Heart right ventricle (tissue), 16 donors: ENCODE measurements around the gene R3HDM2. TPM values are rescaled to one million over a fixed set of nuclear protein-coding genes. Genes with fewer than 3 reads are reported as not detected.

ENCODE experiments used
- ATAC-seq, 8 donors: fragments of 200-7000 bp; cut with Tn5 transposase; one replicate each; pipeline ENCODE4 v1.9.1; 2020; ENCODE audit warnings: mild to moderate bottlenecking in 8 of 8, moderate library complexity in 8 of 8, moderate number of reproducible peaks in 1 of 8
- DNase-seq, 2 donors: peaks; one replicate each; pipeline ENCODE4 v3.0.0-alpha.2; 2020
- H3K27ac ChIP-seq, 10 donors: fragments of 200-600 bp; sonication (generic) in 2 of 10; one replicate each; pipeline versions ENCODE4 v1.5.0 to v1.8.0; 2020 to 2022; ENCODE audit warnings: mild to moderate bottlenecking in 3 of 10
- H3K27me3 ChIP-seq, 7 donors: fragments of 200-600 bp; one replicate each; pipeline ENCODE4 v1.8.0; 2021 to 2022; ENCODE audit warnings: mild to moderate bottlenecking in 2 of 7
- H3K36me3 ChIP-seq, 9 donors: fragments of 200-600 bp; sonication (generic) in 1 of 9; one replicate each; pipeline versions ENCODE4 v1.5.0 to v1.8.0; 2020 to 2022; ENCODE audit warnings: mild to moderate bottlenecking in 2 of 9
- H3K4me1 ChIP-seq, 9 donors: fragments of 200-600 bp; sonication (generic) in 1 of 9; one replicate each; pipeline versions ENCODE4 v1.5.0 to v1.8.0; 2020 to 2022; ENCODE audit warnings: mild to moderate bottlenecking in 4 of 9
- H3K4me3 ChIP-seq, 10 donors: fragments of 200-600 bp; sonication (generic) in 2 of 10; one replicate each; pipeline versions ENCODE4 v1.5.0 to v1.8.0; 2020 to 2022; ENCODE audit warnings: mild to moderate bottlenecking in 7 of 10, moderate library complexity in 2 of 10
- H3K9me3 ChIP-seq, 11 donors: fragments of 200-600 bp in 10 of 11; sonication (generic) in 2 of 11; one replicate each; pipeline versions ENCODE4 v1.5.0 to v1.8.0; 2013 to 2022; ENCODE audit warnings: mild to moderate bottlenecking in 2 of 11, control low read depth in 1 of 11, moderate library complexity in 1 of 11
- WGBS, 2 donors: extraction: QIAGEN DNeasy Blood & Tissue Kit; methylation state at CpG; one replicate each; pipeline ENCODE4 v1.1.7; 2013; ENCODE audit warnings: inconsistent platforms in 1 of 2; 5-methylcytosine and 5-hydroxymethylcytosine counted together
- intact Hi-C, 10 donors: fragments of 100-400 bp; cut with DNase I; formaldehyde crosslinking; loops; one replicate each; pipeline versions ENCODE4 v1.11.1 to v1.14.2; 2022
- polyA plus RNA-seq, 2 donors: library from polyadenylated mRNA; stranded (reverse); fragments of 200-250 nt; gene quantifications; one replicate each; pipeline ENCODE4 v1.2.3, GENCODE V29; 2013
- total RNA-seq, 10 donors: library from RNA; stranded (reverse); fragmentation: NEBNext Ultra II Directional in 3 of 10; extraction: Animal tissue kit (Norgen Biotek cat#: 25700) in 3 of 10; gene quantifications; one replicate each; pipeline versions ENCODE4 v1.2.1 to v1.2.4, GENCODE V29; 2021 to 2023
- TF ChIP-seq, protein P1 (sequence below), 9 donors: fragments of 200-600 bp; sonication (generic) in 2 of 9; IDR thresholded peaks; one replicate each; pipeline versions ENCODE4 v1.5.0 to v1.8.0; 2021 to 2022; ENCODE audit warnings: antibody characterized with exemption in 9 of 9, mild to moderate bottlenecking in 5 of 9, moderate library complexity in 1 of 9
- donor health status: Arrhythmogenic right ventricular cardiomyopathy.
- donor health status: ischemic (EF 13 %, LVEDD 7.1; RV severe dilation, severe dysfunction).
- donor health status: healthy with polysubstance abuse.
- donor health status: DM: no; HTN: yes; CAD: no.
- donor health status: DM: no; HTN: no; CAD: no.
- donor health status: ischemic (EF 25% LVEDD 6.9; RV normal size, moderate dysfunction).
- donor health status: ischemic (EF 25% LVEDD 5.7; RV mildly dilated, moderate dysfunction).
- donor health status: healthy.
- donor health status: DM: yes; HTN: yes; CAD: no.
- donor health status: Ischemic cardiomyopathy.
- donor health status: ischemic (EF 35%, LVEDD 5.7; RV mildly dilated, moderate dysfunction).
- donor health status: nonischemic (EF 11% LVEDD 7.7; RV severe dilation, severe dysfunction).
- donor health status: DM: yes; HTN: yes; CAD: no.
- donor health status: PGD.
- donor health status: ischemic (EF 29% LVEDD 5.4; RV normal size, mild dysfunction).
- donor health status: nonischemic (EF 23%, LVEDD 6.1; RV moderate dilation, normal function).

Gene R3HDM2
- total and polyA plus RNA-seq, 12 donors = 15.5 to 107 (median 73.9) TPM

- H3K36me3 ChIP-seq = peaks cover 0 to 100% (median 55%) of the 10 kb centered on the region in 9 donors
- ATAC-seq = no peak
- DNase-seq = no peak
- H3K27ac ChIP-seq = no peak overlapping the region
- H3K9me3 ChIP-seq = no peaks in the 10 kb centered on the region
- H3K27me3 ChIP-seq = no peaks in the 10 kb centered on the region
- no peak overlapping the region for H3K4me3 ChIP-seq
- TF ChIP-seq, protein P1, sequence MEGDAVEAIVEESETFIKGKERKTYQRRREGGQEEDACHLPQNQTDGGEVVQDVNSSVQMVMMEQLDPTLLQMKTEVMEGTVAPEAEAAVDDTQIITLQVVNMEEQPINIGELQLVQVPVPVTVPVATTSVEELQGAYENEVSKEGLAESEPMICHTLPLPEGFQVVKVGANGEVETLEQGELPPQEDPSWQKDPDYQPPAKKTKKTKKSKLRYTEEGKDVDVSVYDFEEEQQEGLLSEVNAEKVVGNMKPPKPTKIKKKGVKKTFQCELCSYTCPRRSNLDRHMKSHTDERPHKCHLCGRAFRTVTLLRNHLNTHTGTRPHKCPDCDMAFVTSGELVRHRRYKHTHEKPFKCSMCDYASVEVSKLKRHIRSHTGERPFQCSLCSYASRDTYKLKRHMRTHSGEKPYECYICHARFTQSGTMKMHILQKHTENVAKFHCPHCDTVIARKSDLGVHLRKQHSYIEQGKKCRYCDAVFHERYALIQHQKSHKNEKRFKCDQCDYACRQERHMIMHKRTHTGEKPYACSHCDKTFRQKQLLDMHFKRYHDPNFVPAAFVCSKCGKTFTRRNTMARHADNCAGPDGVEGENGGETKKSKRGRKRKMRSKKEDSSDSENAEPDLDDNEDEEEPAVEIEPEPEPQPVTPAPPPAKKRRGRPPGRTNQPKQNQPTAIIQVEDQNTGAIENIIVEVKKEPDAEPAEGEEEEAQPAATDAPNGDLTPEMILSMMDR (IDR thresholded peaks at IDR 0.05) = no peak
- intact Hi-C loops = no loop called here
- 84 to 88% methylated on average over 11 of the region's 11 CpGs for WGBS, 2 donors
- peaks cover 7 to 14% (median 10%) of the 10 kb centered on the region in 9 donors for H3K4me1 ChIP-seq
Observed at GRCh38 chr12:57203791-57204190, 227.1 kb downstream of the R3HDM2 start.

Other genes with a start within 250 kb of the R3HDM2 start
- 1 to 10 TPM in 7 of 10 donors, under 1 TPM in 3; 0.18 to 6.2 (median 2.3) TPM for gene NXPH4, start 214.2 kb downstream of the R3HDM2 start, total RNA-seq
- gene NXPH4, start 214.2 kb downstream of the R3HDM2 start, polyA plus RNA-seq = 1 to 10 TPM in 1 of 2 donors, under 1 TPM in 1; 0.66 to 1.8 TPM
- gene SHMT2, start 201.3 kb downstream of the R3HDM2 start, total RNA-seq = 10 to 100 TPM; 24.4 to 47.6 (median 27.1) TPM
- gene SHMT2, start 201.3 kb downstream of the R3HDM2 start, polyA plus RNA-seq = 10 to 100 TPM; 14.3 to 49.8 TPM
- 1 to 10 TPM in 4 of 10 donors, under 1 TPM in 6; 0.30 to 2.9 (median 0.98) TPM for gene STAC3, start 179.9 kb downstream of the R3HDM2 start, total RNA-seq
- gene STAC3, start 179.9 kb downstream of the R3HDM2 start, polyA plus RNA-seq = 1 to 10 TPM in 1 of 2 donors, under 1 TPM in 1; 0.81 to 1.7 TPM
- gene INHBC, start 3.7 kb upstream of the R3HDM2 start, total RNA-seq = under 1 TPM in 1 of 10 donors, not detected in 9; 0.13 TPM
- gene INHBC, start 3.7 kb upstream of the R3HDM2 start, polyA plus RNA-seq = under 1 TPM in 1 of 2 donors, not detected in 1; 0.03 TPM
- gene INHBE, start 24.3 kb upstream of the R3HDM2 start, total RNA-seq = 1 to 10 TPM in 3 of 10 donors, under 1 TPM in 3, not detected in 4; 0.09 to 1.2 (median 0.71) TPM
- gene INHBE, start 24.3 kb upstream of the R3HDM2 start, polyA plus RNA-seq = under 1 TPM in 1 of 2 donors, not detected in 1; 0.01 TPM
- 1 to 10 TPM in 2 of 10 donors, under 1 TPM in 8; 0.12 to 1.2 (median 0.63) TPM for gene GLI1, start 28.7 kb upstream of the R3HDM2 start, total RNA-seq
- gene GLI1, start 28.7 kb upstream of the R3HDM2 start, polyA plus RNA-seq = under 1 TPM; 0.15 to 0.45 TPM
- gene ARHGAP9, start 48.8 kb upstream of the R3HDM2 start, total RNA-seq = 10 to 100 TPM in 2 of 10 donors, 1 to 10 TPM in 7, under 1 TPM in 1; 0.83 to 17.7 (median 3.8) TPM
- gene ARHGAP9, start 48.8 kb upstream of the R3HDM2 start, polyA plus RNA-seq = 1 to 10 TPM; 1.8 to 6.7 TPM
- 100 to 1,000 TPM in 1 of 10 donors, 10 to 100 TPM in 9; 56.7 to 105 (median 72.5) TPM for gene MARS1, start 57.0 kb upstream of the R3HDM2 start, total RNA-seq
- 100 to 1,000 TPM in 1 of 2 donors, 10 to 100 TPM in 1; 94.7 to 108 TPM for gene MARS1, start 57.0 kb upstream of the R3HDM2 start, polyA plus RNA-seq
- 10 to 100 TPM; 11.2 to 34.1 (median 22.0) TPM for gene DDIT3, start 89.5 kb upstream of the R3HDM2 start, total RNA-seq
- gene DDIT3, start 89.5 kb upstream of the R3HDM2 start, polyA plus RNA-seq = 100 to 1,000 TPM in 1 of 2 donors, 10 to 100 TPM in 1; 65.2 to 106 TPM
- 10 to 100 TPM; 22.8 to 46.9 (median 33.5) TPM for gene MBD6, start 91.8 kb upstream of the R3HDM2 start, total RNA-seq
- gene MBD6, start 91.8 kb upstream of the R3HDM2 start, polyA plus RNA-seq = 10 to 100 TPM in 1 of 2 donors, 1 to 10 TPM in 1; 8.8 to 35.4 TPM
- 100 to 1,000 TPM in 5 of 10 donors, 10 to 100 TPM in 5; 82.9 to 116 (median 101) TPM for gene DCTN2, start 116.1 kb upstream of the R3HDM2 start, total RNA-seq
- 100 to 1,000 TPM in 1 of 2 donors, 10 to 100 TPM in 1; 45.9 to 174 TPM for gene DCTN2, start 116.1 kb upstream of the R3HDM2 start, polyA plus RNA-seq
- gene KIF5A, start 119.0 kb upstream of the R3HDM2 start, total RNA-seq = under 1 TPM in 5 of 10 donors, not detected in 5; 0.05 to 0.29 (median 0.07) TPM
- under 1 TPM; 0.06 to 0.07 TPM for gene KIF5A, start 119.0 kb upstream of the R3HDM2 start, polyA plus RNA-seq
- 10 to 100 TPM in 9 of 10 donors, 1 to 10 TPM in 1; 9.6 to 17.2 (median 14.7) TPM for gene PIP4K2C, start 160.1 kb upstream of the R3HDM2 start, total RNA-seq
- gene PIP4K2C, start 160.1 kb upstream of the R3HDM2 start, polyA plus RNA-seq = 10 to 100 TPM in 1 of 2 donors, 1 to 10 TPM in 1; 5.8 to 13.6 TPM
- gene DTX3, start 173.8 kb upstream of the R3HDM2 start, total RNA-seq = 10 to 100 TPM; 16.9 to 30.2 (median 22.2) TPM
- gene DTX3, start 173.8 kb upstream of the R3HDM2 start, polyA plus RNA-seq = 10 to 100 TPM; 20.9 to 58.2 TPM
- gene ARHGEF25, start 180.4 kb upstream of the R3HDM2 start, total RNA-seq = 10 to 100 TPM in 3 of 10 donors, 1 to 10 TPM in 7; 5.0 to 17.6 (median 7.5) TPM
- 10 to 100 TPM; 13.1 to 49.2 TPM for gene ARHGEF25, start 180.4 kb upstream of the R3HDM2 start, polyA plus RNA-seq
- 1 to 10 TPM; 2.0 to 9.3 (median 5.5) TPM for gene B4GALNT1, start 202.2 kb upstream of the R3HDM2 start, total RNA-seq
- gene B4GALNT1, start 202.2 kb upstream of the R3HDM2 start, polyA plus RNA-seq = 1 to 10 TPM; 2.4 to 5.3 TPM